MM.1S (cell line): ENCODE data around the gene KRTAP5-7.

Experiments used
- DNase-seq: peaks from one replicate; pipeline ENCODE4 v3.0.0-alpha.2; 2015
- H2AFZ ChIP-seq: fragments of 300-600 bp; sonication (generic); 2 replicates; pipeline ENCODE4 v1.6.0; 2016; ENCODE audit warnings: antibody characterized with exemption, low read length
- H3F3A ChIP-seq: fragments of 300-600 bp; sonication (generic); 2 replicates; pipeline ENCODE4 v1.6.1; 2016; ENCODE audit warnings: mild to moderate bottlenecking, antibody characterized with exemption, low read length, moderate library complexity, mixed read lengths; ENCODE audit not compliant: insufficient read depth
- H3K27ac ChIP-seq: fragments of 300-600 bp; sonication (generic); 2 replicates; pipeline ENCODE4 v1.5.1; 2016; ENCODE audit warnings: mild to moderate bottlenecking, low read length
- H3K27me3 ChIP-seq: fragments of 300-600 bp; sonication (generic); replicated peaks from 2 replicates; pipeline ENCODE4 v1.6.0; 2016; ENCODE audit warnings: low read length; ENCODE audit not compliant: insufficient read depth
- H3K36me3 ChIP-seq: fragments of 300-600 bp; sonication (generic); replicated peaks from 2 replicates; pipeline ENCODE4 v1.6.1; 2016; ENCODE audit warnings: mild to moderate bottlenecking, low read length, mixed read lengths; ENCODE audit not compliant: insufficient read depth
- H3K4me1 ChIP-seq: fragments of 300-600 bp; sonication (generic); 2 replicates; pipeline ENCODE4 v1.6.1; 2016; ENCODE audit warnings: low read length, mixed read lengths
- H3K4me2 ChIP-seq: fragments of 300-600 bp; sonication (generic); 2 replicates; pipeline ENCODE4 v1.6.0; 2016; ENCODE audit warnings: low read depth, low read length
- H3K4me3 ChIP-seq: fragments of 300-600 bp; sonication (generic); 2 replicates; pipeline ENCODE4 v1.5.1; 2016; ENCODE audit warnings: low read length, mixed read lengths
- H3K79me2 ChIP-seq: fragments of 300-600 bp; sonication (generic); 2 replicates; pipeline ENCODE4 v1.6.1; 2016; ENCODE audit warnings: mixed run types, low read length, mixed read lengths
- H3K9ac ChIP-seq: fragments of 300-600 bp; sonication (generic); 2 replicates; pipeline ENCODE4 v1.6.1; 2016; ENCODE audit warnings: low read length, mixed read lengths
- H3K9me2 ChIP-seq: fragments of 300-600 bp; sonication (generic); replicated peaks from 2 replicates; pipeline ENCODE4 v1.6.1; 2016; ENCODE audit warnings: mild to moderate bottlenecking, low read length, mixed read lengths; ENCODE audit not compliant: insufficient read depth
- H3K9me3 ChIP-seq: fragments of 300-600 bp; sonication (generic); replicated peaks from 2 replicates; pipeline ENCODE4 v1.6.1; 2016; ENCODE audit warnings: mild to moderate bottlenecking, low read length, mixed read lengths; ENCODE audit not compliant: insufficient read depth
- H4K20me1 ChIP-seq: fragments of 300-600 bp; sonication (generic); 2 replicates; pipeline ENCODE4 v1.6.1; 2016; ENCODE audit warnings: mild to moderate bottlenecking, low read length, moderate library complexity, mixed read lengths; ENCODE audit not compliant: insufficient read depth
- EZH2 ChIP-seq: fragments of 300-600 bp; sonication (generic); optimal IDR thresholded peaks from 2 replicates; pipeline ENCODE3; 2017; ENCODE audit warnings: low read depth, mild to moderate bottlenecking, antibody characterized with exemption, low read length, mixed read lengths
- EZH2phosphoT487 ChIP-seq: fragments of 300-600 bp; sonication (generic); IDR thresholded peaks from 2 replicates; pipeline ENCODE4 v1.6.1; 2018; ENCODE audit warnings: antibody characterized with exemption, low read length
- TF ChIP-seq, protein P1 (sequence below): fragments of 300-600 bp; sonication (generic); IDR thresholded peaks from 2 replicates; pipeline ENCODE4 v1.5.1; 2016; ENCODE audit warnings: antibody characterized with exemption, low read length, mixed read lengths

The KRTAP5-7 gene

DNA sequence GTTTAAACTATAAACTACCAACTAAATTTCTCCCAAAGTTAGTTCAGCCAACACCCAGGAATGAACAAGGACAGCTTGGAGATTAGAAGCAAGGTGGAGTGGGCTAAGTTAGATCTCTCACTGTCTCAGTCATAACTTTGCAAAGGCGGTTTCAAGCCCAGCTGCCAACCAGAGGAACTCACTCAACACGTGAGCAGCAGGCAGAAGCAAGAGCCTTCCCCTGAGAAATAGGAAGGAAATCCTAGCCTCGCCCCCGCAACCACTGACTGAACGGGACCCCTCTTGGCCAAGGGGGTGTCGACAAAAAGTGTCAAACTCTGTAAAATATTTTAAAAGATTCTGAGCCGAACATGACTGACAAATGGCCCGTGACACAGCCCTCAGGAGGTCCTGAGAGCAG is 16.8 kb downstream of the KRTAP5-7 start:
- no peak overlapping the region for H2AFZ ChIP-seq
- DNase-seq, result no peak

DNA sequence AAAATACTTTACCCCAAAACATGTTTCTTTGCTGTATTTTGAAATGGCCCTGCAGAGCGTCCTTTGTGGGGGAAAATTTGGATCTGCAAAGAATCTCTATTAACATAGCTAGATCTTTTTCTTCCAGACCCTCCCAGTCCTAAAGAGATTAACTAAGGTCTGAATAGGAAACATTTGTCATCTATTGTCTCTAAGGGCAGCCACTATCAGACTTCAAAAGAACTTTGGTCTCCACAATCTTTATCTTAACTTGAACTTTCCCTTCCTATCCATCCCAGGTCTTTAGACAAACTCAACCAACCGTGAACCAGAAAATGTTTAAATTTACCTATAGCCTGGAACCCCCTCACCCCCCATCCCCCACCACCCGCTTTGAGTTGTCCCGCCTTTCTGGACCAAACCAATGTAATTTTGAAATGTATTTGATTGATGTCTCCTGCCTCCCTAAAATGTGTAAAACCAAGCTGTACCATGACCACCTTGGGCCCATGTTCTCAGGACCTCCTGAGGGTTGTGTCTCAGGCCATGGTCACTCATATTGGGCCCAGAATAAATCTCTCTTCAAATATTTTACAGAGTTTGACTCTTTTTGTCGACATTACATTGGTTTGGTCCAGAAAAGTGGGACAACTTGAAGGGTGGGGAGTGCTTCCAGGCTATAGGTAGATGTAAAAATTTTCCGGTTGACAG is 17.6 kb downstream of the KRTAP5-7 start:
- DNase-seq, result no peak
- no peaks in the 10 kb centered on the region for H3K79me2 ChIP-seq
- no peak overlapping the region for H3K4me3 ChIP-seq
- no peak for TF ChIP-seq EZH2
- TF ChIP-seq, protein P1, sequence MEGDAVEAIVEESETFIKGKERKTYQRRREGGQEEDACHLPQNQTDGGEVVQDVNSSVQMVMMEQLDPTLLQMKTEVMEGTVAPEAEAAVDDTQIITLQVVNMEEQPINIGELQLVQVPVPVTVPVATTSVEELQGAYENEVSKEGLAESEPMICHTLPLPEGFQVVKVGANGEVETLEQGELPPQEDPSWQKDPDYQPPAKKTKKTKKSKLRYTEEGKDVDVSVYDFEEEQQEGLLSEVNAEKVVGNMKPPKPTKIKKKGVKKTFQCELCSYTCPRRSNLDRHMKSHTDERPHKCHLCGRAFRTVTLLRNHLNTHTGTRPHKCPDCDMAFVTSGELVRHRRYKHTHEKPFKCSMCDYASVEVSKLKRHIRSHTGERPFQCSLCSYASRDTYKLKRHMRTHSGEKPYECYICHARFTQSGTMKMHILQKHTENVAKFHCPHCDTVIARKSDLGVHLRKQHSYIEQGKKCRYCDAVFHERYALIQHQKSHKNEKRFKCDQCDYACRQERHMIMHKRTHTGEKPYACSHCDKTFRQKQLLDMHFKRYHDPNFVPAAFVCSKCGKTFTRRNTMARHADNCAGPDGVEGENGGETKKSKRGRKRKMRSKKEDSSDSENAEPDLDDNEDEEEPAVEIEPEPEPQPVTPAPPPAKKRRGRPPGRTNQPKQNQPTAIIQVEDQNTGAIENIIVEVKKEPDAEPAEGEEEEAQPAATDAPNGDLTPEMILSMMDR, result no peak
- TF ChIP-seq EZH2phosphoT487, result no peak
- no peaks in the 10 kb centered on the region for H3K4me1 ChIP-seq
- H3K36me3 ChIP-seq, result no peaks in the 10 kb centered on the region
- H3K9me3 ChIP-seq, result no peaks in the 10 kb centered on the region
- H3K4me2 ChIP-seq, result no peak overlapping the region
- H3K9me2 ChIP-seq, result no peaks in the 10 kb centered on the region
- no peak overlapping the region for H2AFZ ChIP-seq
- H3K27ac ChIP-seq, result no peak overlapping the region
- H3K27me3 ChIP-seq, result peaks cover 85% of the 10 kb centered on the region
- H4K20me1 ChIP-seq, result no peaks in the 10 kb centered on the region
- no peaks in the 10 kb centered on the region for H3F3A ChIP-seq
- H3K9ac ChIP-seq, result no peak overlapping the region

More for the DNA sequence above, 16.8 kb downstream of the KRTAP5-7 start:
- Histone ChIP-seq H4K20me1 (no peaks in the 10 kb centered on the region), H3K4me2 (no peak overlapping the region), H3K79me2 (no peaks in the 10 kb centered on the region), H3K9me2 (no peaks in the 10 kb centered on the region), H3F3A (no peaks in the 10 kb centered on the region), H3K27me3 (peaks cover 85% of the 10 kb centered on the region), H3K36me3 (no peaks in the 10 kb centered on the region), H3K9me3 (no peaks in the 10 kb centered on the region), H3K4me3 (no peak overlapping the region), H3K9ac (no peak overlapping the region), H3K4me1 (no peaks in the 10 kb centered on the region), H3K27ac (no peak overlapping the region)
- no peak for TF ChIP-seq EZH2
- no peak for TF ChIP-seq EZH2phosphoT487
- TF ChIP-seq, protein P1, result no peak

DNA sequence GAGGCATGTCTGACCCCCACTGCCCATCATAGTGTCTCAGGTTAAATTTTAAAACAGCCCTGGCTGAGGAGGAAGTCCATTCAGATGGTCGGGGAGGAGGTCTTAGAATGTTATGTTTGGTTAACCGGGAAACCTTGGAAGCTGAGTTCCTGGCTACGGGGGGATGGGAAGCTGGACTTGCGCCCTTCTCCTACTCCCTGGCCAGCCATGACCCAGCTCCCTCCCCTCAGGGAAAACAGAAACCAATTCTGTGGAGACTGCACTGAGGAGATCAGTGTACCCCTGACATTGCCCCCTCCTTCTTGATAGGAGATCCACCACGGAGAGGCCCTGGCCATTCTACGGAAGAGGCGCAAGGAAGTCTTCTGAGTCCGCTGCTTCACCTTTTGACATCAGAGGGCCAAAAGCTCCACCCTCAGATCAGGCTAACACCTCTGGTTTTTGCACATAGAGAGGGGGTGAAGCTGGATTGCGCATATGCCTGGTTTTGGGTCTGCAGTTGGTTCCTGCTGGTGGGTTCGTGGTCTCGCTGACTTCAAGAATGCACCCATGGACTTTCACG is 18.4 kb downstream of the KRTAP5-7 start:
- Histone ChIP-seq H4K20me1 (no peaks in the 10 kb centered on the region), H3K9ac (no peak overlapping the region), H3F3A (no peaks in the 10 kb centered on the region), H3K27me3 (peaks cover 89% of the 10 kb centered on the region), H2AFZ (no peak overlapping the region), H3K79me2 (no peaks in the 10 kb centered on the region), H3K36me3 (no peaks in the 10 kb centered on the region), H3K4me2 (no peak overlapping the region), H3K9me2 (no peaks in the 10 kb centered on the region), H3K4me1 (no peaks in the 10 kb centered on the region), H3K9me3 (no peaks in the 10 kb centered on the region), H3K27ac (no peak overlapping the region), H3K4me3 (no peak overlapping the region)
- TF ChIP-seq EZH2 (no peak), EZH2phosphoT487 (no peak)
- TF ChIP-seq, protein P1, result no peak
- DNase-seq, result no peak
